Tibial nerve (tissue), 4 donors: ENCODE results near the gene GPR37. TPM values are rescaled to one million over a fixed set of nuclear protein-coding genes. Genes with fewer than 3 reads are reported as not detected.
A peak's percentile ranks its signal among the peaks of the same experiment; 100 is the strongest.

Experiments used
- DNase-seq, 2 donors: peaks; one replicate each; pipeline ENCODE4 v3.0.0-alpha.2; 2019; ENCODE audit warnings: low spot score in 2 of 2
- H3K27ac ChIP-seq, 4 donors: fragments of 200-600 bp; sonication (generic) in 3 of 4; one replicate each; pipeline ENCODE4 v1.5.1; 2017 to 2019; ENCODE audit warnings: mild to moderate bottlenecking in 1 of 4
- H3K27me3 ChIP-seq, 2 donors: fragments of 200-600 bp; sonication (generic) in 1 of 2; one replicate each; pipeline versions ENCODE4 v1.5.1 to v1.6.0; 2017 to 2019
- H3K36me3 ChIP-seq, 3 donors: fragments of 200-600 bp; sonication (generic); one replicate each; pipeline ENCODE4 v1.5.1; 2018 to 2019
- H3K4me1 ChIP-seq, 4 donors: fragments of 200-600 bp; sonication (generic) in 3 of 4; one replicate each; pipeline ENCODE4 v1.5.1; 2017 to 2019
- H3K4me3 ChIP-seq, 4 donors: fragments of 200-600 bp; sonication (generic) in 3 of 4; one replicate each; pipeline ENCODE4 v1.5.1; 2017 to 2019; ENCODE audit warnings: mild to moderate bottlenecking in 1 of 4, moderate library complexity in 1 of 4
- H3K9me3 ChIP-seq, 4 donors: fragments of 200-600 bp; sonication (generic) in 3 of 4; one replicate each; pipeline ENCODE4 v1.5.1; 2017 to 2019
- EP300 ChIP-seq, 2 donors: sonication (generic); formaldehyde crosslinking; IDR thresholded peaks; one replicate each; pipeline ENCODE4 v1.6.1; 2017; ENCODE audit warnings: antibody characterized with exemption in 2 of 2, mild to moderate bottlenecking in 1 of 2
- POLR2A ChIP-seq, 2 donors: fragments of 450-650 bp; IDR thresholded peaks; one replicate each; pipeline ENCODE4 v1.6.1; 2017; ENCODE audit warnings: antibody characterized with exemption in 2 of 2, mild to moderate bottlenecking in 2 of 2, moderate library complexity in 2 of 2
- WGBS, 2 donors: methylation state at CpG; one replicate each; pipeline ENCODE4 v1.1.5; 2018; 5-methylcytosine and 5-hydroxymethylcytosine counted together
- total RNA-seq, 4 donors: library from RNA; depleted of rRNA; stranded (reverse); fragments of >200 nt; gene quantifications; one replicate each; pipeline ENCODE4 v1.1.0, GENCODE V29; 2016
- TF ChIP-seq, protein P1 (sequence below), 5 experiments: fragments of 200-600 bp in 3 of 5; fragments of 450-650 bp in 2 of 5; sonication (generic) in 3 of 5; IDR thresholded peaks; one replicate each; pipeline ENCODE4 v1.5.1; 2016 to 2019; ENCODE audit warnings: antibody characterized with exemption in 5 of 5, mild to moderate bottlenecking in 3 of 5, moderate library complexity in 2 of 5

The GPR37 gene
- total RNA-seq, 4 donors from 2014 or later = 0.21 to 0.60 TPM; not detected in 2

DNA sequence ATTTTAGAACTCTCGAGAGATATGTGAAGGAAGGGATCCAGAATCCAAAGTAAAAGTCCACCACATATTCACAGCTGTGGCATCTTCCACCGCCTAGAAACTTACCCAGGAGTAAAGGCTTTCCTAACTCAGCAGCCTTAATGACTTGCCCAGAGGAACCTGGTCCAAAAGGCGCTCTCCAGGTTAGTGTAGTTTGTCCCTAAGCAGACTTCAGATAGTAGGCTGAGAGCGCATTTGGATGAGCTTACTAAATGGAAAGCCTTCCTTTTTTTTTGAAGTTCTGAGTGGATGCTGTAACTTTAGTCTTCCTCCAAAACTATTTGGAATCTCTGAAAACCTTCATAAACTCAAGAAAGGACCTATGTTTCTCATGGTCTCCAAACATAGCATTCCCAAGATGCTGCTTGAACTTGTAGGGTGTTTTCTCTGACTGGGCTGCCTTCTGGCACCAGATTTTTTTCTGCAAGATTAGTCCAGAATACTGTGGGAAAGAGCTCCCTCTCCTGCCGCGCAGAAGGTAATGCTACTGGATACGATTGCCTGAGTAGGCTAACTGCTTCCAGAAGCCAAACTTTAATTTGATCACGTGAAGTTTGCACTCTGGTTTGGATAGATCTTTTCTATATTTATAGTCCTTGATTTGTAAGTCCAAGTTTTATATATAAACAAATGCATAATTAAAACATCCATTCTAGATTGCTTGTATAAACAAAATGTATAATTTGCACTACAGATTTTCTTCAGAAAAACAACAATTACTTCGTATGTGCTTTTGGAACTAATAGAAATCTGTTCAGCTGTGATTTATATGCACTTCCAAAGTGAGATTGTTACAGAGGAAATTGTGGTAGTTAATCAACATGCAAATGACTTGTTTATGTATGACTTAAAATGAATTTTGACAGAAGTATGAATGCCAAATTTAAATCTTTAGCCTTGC is 19.6 kb upstream of the GPR37 start:
- H3K4me1 ChIP-seq = no peaks in the 10 kb centered on the region
- no peaks in the 10 kb centered on the region for H3K36me3 ChIP-seq
- H3K9me3 ChIP-seq = no peaks in the 10 kb centered on the region
- no peak for DNase-seq
- TF ChIP-seq, protein P1, sequence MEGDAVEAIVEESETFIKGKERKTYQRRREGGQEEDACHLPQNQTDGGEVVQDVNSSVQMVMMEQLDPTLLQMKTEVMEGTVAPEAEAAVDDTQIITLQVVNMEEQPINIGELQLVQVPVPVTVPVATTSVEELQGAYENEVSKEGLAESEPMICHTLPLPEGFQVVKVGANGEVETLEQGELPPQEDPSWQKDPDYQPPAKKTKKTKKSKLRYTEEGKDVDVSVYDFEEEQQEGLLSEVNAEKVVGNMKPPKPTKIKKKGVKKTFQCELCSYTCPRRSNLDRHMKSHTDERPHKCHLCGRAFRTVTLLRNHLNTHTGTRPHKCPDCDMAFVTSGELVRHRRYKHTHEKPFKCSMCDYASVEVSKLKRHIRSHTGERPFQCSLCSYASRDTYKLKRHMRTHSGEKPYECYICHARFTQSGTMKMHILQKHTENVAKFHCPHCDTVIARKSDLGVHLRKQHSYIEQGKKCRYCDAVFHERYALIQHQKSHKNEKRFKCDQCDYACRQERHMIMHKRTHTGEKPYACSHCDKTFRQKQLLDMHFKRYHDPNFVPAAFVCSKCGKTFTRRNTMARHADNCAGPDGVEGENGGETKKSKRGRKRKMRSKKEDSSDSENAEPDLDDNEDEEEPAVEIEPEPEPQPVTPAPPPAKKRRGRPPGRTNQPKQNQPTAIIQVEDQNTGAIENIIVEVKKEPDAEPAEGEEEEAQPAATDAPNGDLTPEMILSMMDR (IDR thresholded peaks at IDR 0.05) = peak; percentile 39 to 58 (median 51)
- TF ChIP-seq POLR2A (IDR thresholded peaks at IDR 0.05) (no peak), EP300 (IDR thresholded peaks at IDR 0.05) (no peak)
- no peaks in the 10 kb centered on the region for H3K27me3 ChIP-seq
- H3K4me3 ChIP-seq = no peak overlapping the region
- no peak overlapping the region for H3K27ac ChIP-seq
- 44 to 46% methylated on average over 9 of the region's 9 CpGs for WGBS, 2 donors

- DNase-seq = no peak
- Histone ChIP-seq H3K36me3 (no peaks in the 10 kb centered on the region), H3K4me1 (no peaks in the 10 kb centered on the region), H3K4me3 (no peak overlapping the region), H3K27ac (no peak overlapping the region), H3K27me3 (no peaks in the 10 kb centered on the region), H3K9me3 (no peaks in the 10 kb centered on the region)
- 80 to 83% methylated on average over 5 of the region's 5 CpGs for WGBS, 2 donors
- TF ChIP-seq POLR2A (IDR thresholded peaks at IDR 0.05) (no peak), EP300 (IDR thresholded peaks at IDR 0.05) (no peak)
- TF ChIP-seq, protein P1 (IDR thresholded peaks at IDR 0.05) = no peak
These were observed 17.7 kb upstream of the GPR37 start for GRCh38 chr7:124783271-124783670.

DNA sequence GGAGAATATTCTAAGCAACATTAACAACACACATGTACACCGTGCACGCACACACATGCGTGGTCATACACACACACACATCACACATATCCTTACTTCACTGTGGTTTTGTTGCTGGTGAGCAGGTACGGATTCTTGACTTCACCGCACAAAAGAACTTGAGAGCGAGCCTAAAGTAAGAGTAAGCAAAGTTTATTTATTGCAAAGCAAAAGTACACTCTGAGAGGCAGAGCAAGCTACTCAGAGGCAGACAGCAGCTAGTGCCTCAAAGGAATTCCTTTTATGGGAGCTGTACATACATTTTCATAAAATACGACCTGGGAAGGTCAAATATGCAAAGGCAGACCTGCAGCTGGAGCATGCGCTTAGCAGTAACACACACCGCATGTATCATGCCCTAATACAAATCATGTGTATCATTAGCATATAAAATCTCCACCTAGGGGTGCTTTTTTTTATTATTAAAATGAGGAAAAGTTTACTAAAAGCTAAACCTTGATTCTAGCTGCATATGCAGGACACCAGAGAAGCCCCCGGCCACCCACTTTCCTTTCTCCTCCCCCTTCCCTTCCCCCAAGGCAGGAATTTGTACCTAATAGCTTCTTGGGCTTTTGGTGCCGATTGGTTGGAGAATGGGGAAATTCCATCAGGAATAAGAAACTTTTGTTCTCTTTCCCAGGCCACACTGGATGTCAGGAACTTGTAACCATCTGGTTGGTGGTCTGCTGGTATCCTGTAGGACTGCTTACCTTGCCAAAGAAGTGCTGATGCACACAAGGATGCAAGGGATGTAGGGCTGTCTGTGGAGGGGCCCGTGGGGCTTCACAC is 16.5 kb upstream of the GPR37 start:
- TF ChIP-seq POLR2A (IDR thresholded peaks at IDR 0.05) = no peak
- TF ChIP-seq, protein P1 (IDR thresholded peaks at IDR 0.05) = no peak
- TF ChIP-seq EP300 (IDR thresholded peaks at IDR 0.05) = no peak
- Histone ChIP-seq H3K4me1 (no peaks in the 10 kb centered on the region), H3K4me3 (no peak overlapping the region), H3K27me3 (no peaks in the 10 kb centered on the region), H3K36me3 (no peaks in the 10 kb centered on the region), H3K27ac (no peak overlapping the region), H3K9me3 (no peaks in the 10 kb centered on the region)
- DNase-seq = no peak
- 68 to 69% methylated on average over 12 of the region's 12 CpGs for WGBS, 2 donors

DNA sequence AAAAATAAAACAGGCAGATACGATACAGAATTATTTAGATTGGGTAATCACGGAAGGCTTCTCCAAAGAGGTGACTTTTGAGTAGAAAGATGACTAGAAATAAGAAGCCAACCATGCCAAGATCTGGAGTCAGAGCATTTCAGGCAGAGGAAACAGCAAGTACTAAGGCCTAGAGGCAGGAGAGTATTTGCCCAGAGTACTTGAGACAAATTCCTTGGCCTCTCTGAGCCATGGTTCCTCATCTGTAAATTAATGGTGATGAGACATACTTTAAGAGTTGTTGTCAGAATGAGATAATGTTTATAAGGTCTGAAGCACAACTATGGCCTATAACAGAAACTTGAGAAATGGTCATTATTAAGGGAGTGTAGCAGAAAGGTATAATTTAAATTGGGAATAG is 15.8 kb upstream of the GPR37 start:
- no peaks in the 10 kb centered on the region for H3K4me1 ChIP-seq
- no peak overlapping the region for H3K4me3 ChIP-seq
- no peak overlapping the region for H3K27ac ChIP-seq
- H3K36me3 ChIP-seq = no peaks in the 10 kb centered on the region
- DNase-seq = no peak
- 93% methylated on average over 2 of the region's 2 CpGs for WGBS, 2 donors
- no peaks in the 10 kb centered on the region for H3K27me3 ChIP-seq
- H3K9me3 ChIP-seq = no peaks in the 10 kb centered on the region
- TF ChIP-seq EP300 (IDR thresholded peaks at IDR 0.05) (no peak), POLR2A (IDR thresholded peaks at IDR 0.05) (no peak)
- TF ChIP-seq, protein P1 (IDR thresholded peaks at IDR 0.05) = no peak

DNA sequence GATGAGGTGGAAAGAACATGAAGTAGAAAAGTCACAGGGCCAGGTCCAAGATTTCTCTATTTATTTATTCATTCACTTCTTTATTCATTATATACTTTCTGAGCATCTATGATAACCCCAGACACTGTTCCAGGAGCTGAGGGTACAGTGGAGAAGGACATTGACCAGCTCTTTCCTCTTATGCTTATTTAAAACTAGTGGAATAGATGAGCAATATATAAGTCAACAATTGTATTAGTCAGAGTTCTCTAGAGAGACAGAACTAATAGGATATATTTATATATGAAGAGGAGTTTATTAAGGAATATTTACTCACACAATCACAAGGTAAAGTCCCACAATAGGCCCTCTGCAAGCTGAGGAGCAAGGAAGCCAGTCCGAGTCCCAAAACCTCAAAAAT is 15.0 kb upstream of the GPR37 start:
- Histone ChIP-seq H3K4me3 (no peak overlapping the region), H3K4me1 (no peaks in the 10 kb centered on the region), H3K27me3 (no peaks in the 10 kb centered on the region), H3K36me3 (no peaks in the 10 kb centered on the region), H3K9me3 (no peaks in the 10 kb centered on the region), H3K27ac (no peak overlapping the region)
- TF ChIP-seq POLR2A (IDR thresholded peaks at IDR 0.05) (no peak), EP300 (IDR thresholded peaks at IDR 0.05) (no peak)
- TF ChIP-seq, protein P1 (IDR thresholded peaks at IDR 0.05) = no peak
- WGBS, 2 donors = 94 to 100% methylated on average over 1 of the region's 1 CpG
- no peak for DNase-seq
